HG03575 (cell line): ENCODE data around the gene ASPDH.
"Not testable (repeated sequence)": the region's sequence is repeated elsewhere in the genome, so short reads cannot be mapped to it uniquely, and the experiment has no call there.

Experiments used
- ATAC-seq: cut with Tn5 transposase; IDR thresholded peaks from one replicate; pipeline ENCODE4 v1.9.1; 2021; ENCODE audit not compliant: unreplicated experiment, insufficient number of reproducible peaks, low FRiP score; ENCODE audit errors: extremely low read depth

Gene ASPDH

GRCh38 chr19:50486823-50487515, 26.7 kb downstream of the ASPDH start:
- ATAC-seq, result no peak

- no peak for ATAC-seq
Measured at GRCh38 chr19:50485284-50485955, 28.3 kb downstream of the ASPDH start.

GRCh38 chr19:50482916-50483315, 30.8 kb downstream of the ASPDH start:
- ATAC-seq, result no peak

GRCh38 chr19:50482271-50482855, 31.4 kb downstream of the ASPDH start:
- no peak for ATAC-seq

GRCh38 chr19:50481351-50482149, 32.2 kb downstream of the ASPDH start:
- ATAC-seq, result no peak

GRCh38 chr19:50480281-50481111, 33.2 kb downstream of the ASPDH start:
- ATAC-seq, result no peak

- ATAC-seq, result no peak
Measured at GRCh38 chr19:50479761-50480251, 33.9 kb downstream of the ASPDH start.

GRCh38 chr19:50478901-50479715, 34.6 kb downstream of the ASPDH start:
- ATAC-seq, result no peak

- ATAC-seq, result no peak
Measured at GRCh38 chr19:50477751-50478515, 35.8 kb downstream of the ASPDH start.

- ATAC-seq, result no peak
Measured at GRCh38 chr19:50476907-50477238, 36.8 kb downstream of the ASPDH start.

GRCh38 chr19:50476224-50476906, 37.3 kb downstream of the ASPDH start, which contains the start of the genes EMC10 and GARIN5A:
Gene EMC10, plus strand, starts transcription at chr19:50476507. Its CDS starts 38 bp downstream, at chr19:50476545.
Gene GARIN5A, minus strand, starts transcription at chr19:50476848. Its CDS starts 460 bp downstream, at chr19:50476388.
- ATAC-seq, result no peak

GRCh38 chr19:50475736-50476223, 37.9 kb downstream of the ASPDH start:
- ATAC-seq, result no peak

- ATAC-seq, result no peak
Measured at GRCh38 chr19:50475101-50475568, 38.6 kb downstream of the ASPDH start.

- ATAC-seq, result not testable (repeated sequence)
Measured at GRCh38 chr19:50473336-50473735, 40.4 kb downstream of the ASPDH start.

GRCh38 chr19:50468818-50469217, 44.9 kb downstream of the ASPDH start:
- ATAC-seq, result no peak

GRCh38 chr19:50467566-50467965, 46.1 kb downstream of the ASPDH start:
- ATAC-seq, result no peak
